ENCODE results near the gene ABO.
"Not testable (repeated sequence)": the region's sequence is repeated elsewhere in the genome, so short reads cannot be mapped to it uniquely, and the experiment has no call there.

The ABO gene

GRCh38 chr9:133261753-133262120, 13.3 kb downstream of the ABO start:
- ATAC-seq: no peak

DNA sequence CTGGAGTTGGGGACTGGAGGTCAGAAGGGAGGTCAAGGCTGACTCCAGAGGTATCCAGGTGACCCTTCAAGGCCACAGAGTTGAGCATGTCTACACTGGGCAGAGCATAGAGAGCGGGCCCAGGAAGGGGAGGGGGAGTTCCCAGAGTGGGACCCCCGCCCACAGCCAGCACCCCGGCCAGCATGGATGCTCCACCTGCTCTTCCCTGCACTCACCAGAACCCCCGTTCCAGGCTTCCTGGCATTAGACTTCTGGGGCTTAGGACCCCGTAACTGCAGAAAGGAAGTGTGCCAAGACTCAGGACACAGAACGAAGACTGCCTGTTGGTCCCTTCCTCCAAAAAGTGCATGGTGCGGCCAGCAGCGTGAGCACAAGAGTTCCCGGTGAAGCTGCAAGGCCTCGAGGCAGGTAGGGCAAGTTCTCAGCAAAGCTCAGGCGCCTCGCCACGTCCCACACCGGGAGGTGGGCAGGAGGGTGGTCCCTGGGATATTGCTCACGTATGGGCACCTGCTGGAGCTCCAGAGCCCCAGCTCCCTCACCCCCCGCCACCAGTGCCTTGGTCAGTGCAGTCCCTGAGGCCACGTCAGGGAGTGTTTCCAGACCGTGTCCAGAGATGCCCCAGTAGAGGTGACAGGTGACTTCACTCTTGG, 13.8 kb downstream of the ABO start:
- no peak for ATAC-seq

DNA sequence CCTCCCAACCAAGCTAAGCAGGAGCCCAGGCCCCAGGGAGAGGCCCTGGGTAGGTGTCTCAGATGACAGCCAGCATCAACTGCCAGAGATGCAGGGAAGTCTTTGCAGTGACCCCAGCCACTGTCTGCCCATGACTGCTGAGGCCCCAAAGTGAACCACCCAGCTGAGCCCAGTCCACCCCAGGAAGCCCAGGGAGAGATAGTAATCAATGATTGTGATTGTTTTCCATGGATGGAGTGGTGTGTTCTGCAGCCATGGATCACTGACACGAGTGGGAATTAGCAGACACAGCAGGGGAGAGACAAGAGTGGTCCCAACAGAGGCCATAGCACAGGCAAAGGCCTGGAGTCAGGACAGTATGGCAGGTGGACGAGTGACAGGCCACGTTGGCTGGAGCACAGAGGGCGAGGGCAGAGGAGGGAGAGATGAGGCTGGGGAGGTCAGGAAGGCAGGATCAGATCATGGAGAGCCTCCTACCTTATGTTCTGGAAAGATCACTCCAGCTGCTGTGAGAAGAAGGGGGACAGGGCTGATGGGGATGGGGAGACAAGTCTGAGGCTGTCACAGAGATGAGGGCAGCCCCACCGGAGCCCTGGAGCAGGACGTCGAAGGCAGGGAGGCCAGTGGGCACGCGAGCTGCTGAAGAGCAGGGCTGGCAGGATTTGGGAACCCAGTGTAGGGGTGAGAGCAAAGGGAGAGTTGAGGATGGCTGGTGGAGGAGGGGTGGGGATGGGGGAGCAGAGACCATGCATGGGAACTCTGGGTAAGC, 14.5 kb downstream of the ABO start:
- no peak for ATAC-seq

GRCh38 chr9:133258061-133259015, 16.7 kb downstream of the ABO start:
- no peak for ATAC-seq

DNA sequence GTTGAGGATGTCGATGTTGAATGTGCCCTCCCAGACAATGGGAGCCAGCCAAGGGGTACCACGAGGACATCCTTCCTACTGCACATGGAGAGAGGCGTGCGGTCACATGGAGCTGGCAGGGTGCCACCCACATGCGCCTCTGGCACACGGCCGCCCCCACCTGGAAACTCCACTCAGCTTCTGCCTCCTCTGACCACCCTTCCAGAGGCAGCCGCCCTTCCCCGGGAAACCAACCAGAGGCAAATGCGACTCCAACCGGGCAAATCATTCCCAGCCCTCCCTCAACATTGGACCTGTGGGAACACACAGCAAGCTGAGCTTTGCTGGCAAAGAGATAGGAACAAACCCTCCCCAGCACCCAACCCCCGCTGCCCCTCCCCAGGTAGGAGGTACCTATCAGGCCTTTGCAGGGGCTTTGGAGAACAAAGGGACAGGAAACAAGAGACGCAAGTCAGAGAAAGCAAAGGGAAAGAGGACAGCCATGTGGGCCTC, 17.5 kb downstream of the ABO start:
- no peak for ATAC-seq

GRCh38 chr9:133256686-133257091, 18.3 kb downstream of the ABO start:
- no peak for ATAC-seq

GRCh38 chr9:133256136-133256461, 18.9 kb downstream of the ABO start:
- ATAC-seq: no peak

DNA sequence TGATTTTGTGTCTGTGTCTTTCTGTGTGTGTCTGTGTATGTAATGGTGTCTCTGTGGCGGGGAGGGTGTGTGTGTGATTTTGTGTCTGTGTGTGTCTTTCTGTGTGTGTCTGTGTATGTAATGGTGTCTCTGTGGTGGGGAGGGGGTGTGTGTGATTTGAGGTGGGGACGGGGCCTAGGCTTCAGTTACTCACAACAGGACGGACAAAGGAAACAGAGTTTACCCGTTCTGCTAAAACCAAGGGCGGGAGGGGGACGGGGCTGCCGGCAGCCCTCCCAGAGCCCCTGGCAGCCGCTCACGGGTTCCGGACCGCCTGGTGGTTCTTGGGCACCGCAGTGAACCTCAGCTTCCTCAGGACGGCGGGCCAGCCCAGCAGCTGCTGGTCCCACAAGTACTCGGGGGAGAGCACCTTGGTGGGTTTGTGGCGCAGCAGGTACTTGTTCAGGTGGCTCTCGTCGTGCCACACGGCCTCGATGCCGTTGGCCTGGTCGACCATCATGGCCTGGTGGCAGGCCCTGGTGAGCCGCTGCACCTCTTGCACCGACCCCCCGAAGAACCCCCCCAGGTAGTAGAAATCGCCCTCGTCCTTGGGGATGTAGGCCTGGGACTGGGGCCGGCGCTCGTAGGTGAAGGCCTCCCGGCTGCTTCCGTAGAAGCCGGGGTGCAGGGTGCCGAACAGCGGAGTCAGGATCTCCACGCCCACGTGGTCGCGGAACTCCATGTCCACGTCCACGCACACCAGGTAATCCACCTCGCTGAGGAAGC, 19.4 kb downstream of the ABO start:
- no peak for ATAC-seq

DNA sequence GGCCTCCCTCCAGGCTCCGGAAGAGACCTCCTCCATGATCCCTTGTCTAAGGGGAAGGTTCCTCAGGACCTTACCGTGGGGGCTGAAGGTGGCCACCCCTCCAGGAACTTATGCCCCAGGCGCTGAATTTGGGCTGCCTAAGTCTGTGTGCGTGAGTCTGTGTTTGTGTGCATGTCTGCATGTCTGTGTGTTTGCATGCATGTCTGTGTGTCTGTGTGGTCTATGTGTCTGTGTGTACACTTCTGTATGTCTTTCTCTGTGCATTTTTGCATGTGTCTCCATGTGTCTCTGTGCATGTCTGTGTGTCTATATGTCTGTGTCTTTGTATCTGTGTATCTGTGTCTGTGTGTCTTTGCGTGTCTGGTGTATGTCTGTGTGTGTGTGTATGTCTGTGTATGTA, 20.5 kb downstream of the ABO start:
- ATAC-seq: no peak

GRCh38 chr9:133253268-133253667, 21.7 kb downstream of the ABO start:
- ATAC-seq: no peak

DNA sequence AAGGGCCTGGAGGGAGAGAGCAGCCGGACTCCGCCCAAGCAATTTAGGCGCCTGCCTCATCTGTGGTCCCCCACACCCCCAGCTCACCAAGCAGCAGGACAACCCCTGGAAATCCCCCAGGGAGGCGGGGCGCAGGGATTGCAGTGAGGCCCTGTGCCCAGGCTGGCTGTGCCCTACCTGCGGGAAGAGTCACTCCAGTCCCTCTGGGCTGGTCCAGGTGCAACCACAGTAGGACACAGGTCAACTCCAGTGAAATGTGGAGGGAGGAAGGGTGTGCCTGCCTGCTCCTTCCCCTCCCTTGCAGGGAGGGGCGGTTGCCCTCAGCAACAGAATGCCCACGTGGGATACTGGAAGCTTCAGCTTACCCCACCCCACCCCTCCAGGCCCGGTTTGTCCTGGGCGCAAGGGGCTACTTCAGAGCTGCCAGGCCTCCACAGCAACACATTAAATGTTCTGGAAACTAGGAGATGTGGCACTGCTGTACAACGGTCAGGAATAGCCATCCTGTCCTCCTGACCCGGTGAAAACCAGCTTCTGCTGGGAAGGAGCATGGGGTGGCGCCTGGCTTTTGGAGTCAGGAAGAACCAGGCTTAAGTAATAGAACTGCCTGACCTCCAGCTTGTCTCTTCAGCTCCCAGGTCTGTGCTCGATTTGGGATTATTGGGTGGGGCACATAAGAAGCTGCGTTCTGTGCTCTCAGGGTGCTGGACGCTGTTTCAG, 22.5 kb downstream of the ABO start:
- ATAC-seq: no peak

- no peak for ATAC-seq
These were observed 23.2 kb downstream of the ABO start for GRCh38 chr9:133251773-133252172.

DNA sequence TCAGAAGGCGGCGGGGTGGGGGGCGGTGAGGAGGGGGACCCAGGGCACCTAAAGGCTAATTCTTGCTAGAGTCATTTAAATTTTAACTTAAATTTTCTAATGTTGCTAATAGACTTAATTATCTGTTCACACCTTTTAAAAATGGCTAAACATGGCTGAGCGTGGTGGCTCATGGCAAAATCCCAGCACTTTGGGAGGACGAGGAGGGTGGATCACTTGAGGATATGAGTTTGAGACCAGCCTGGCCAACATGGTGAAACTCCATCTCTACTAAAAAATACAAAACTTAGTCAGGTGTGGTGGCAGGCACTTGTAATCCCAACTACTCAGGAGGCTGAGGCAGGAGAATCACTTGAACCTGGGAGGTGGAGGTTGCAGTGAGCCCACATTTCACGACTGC, 23.8 kb downstream of the ABO start:
- not testable (repeated sequence) for ATAC-seq

- ATAC-seq: no peak
These were observed 24.2 kb downstream of the ABO start for GRCh38 chr9:133250741-133251170.

DNA sequence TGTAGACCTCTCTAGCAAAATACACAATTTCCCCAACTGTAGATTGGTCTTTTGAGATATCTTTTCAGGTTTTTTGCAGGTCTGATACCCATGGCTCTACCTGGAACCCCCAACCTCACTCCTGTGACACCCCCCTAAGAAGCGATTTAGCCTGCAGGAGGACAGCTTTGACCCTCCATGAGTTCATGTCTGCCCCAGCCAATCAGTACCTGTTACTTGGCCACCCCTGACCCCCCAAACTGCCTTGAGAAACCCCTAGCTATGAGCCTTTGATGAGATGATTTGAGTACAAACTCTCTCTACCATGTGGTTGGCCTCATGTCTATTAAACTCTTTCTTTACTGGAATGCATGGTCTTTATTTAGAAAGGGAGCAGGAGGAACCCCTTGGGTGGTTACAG, 25.7 kb downstream of the ABO start:
- ATAC-seq: no peak

GRCh38 chr9:133248726-133249295, 26.2 kb downstream of the ABO start:
- no peak for ATAC-seq

GRCh38 chr9:133247632-133248031, 27.4 kb downstream of the ABO start:
- no peak for ATAC-seq

- no peak for ATAC-seq
These were observed 28.0 kb downstream of the ABO start for GRCh38 chr9:133246991-133247390.

DNA sequence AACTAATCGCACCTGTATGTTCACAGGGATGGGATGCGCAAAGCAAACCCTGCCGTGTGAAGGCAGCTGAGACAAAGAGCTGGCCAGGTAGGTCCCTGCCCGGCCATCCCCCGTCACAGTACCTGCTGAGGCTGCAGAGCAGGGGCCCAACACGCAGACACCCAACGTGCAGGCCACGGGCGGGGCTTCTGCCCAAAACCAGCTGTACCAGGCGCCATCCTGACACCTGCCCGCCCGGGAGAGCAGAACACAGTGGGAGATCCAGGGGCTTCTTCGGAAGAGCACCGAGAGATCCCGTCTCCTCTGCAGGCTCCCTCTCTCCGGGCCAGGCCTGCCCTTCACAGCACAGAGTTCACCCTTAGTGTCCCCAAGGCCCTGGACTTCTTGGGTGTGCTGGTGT, 28.4 kb downstream of the ABO start:
- no peak for ATAC-seq

DNA sequence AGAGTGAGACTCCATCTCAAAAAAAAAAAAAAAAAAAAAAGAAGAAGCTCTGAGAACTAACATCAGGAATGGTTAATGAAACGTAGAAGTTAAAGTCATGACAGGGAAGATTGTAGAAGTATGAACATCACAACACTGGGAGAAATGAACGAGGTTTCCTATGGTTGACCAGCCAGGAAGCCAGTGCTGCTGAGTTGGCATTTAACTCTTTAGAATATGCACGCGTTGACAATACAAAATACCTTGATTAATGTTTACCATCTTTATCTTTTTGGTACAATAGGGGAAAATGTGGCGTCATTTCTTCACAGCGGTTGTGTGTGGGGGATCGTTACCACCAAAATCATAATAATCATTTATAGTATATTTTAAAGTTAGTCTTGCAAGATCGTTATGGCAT, 32.0 kb downstream of the ABO start:
- no peak for ATAC-seq

DNA sequence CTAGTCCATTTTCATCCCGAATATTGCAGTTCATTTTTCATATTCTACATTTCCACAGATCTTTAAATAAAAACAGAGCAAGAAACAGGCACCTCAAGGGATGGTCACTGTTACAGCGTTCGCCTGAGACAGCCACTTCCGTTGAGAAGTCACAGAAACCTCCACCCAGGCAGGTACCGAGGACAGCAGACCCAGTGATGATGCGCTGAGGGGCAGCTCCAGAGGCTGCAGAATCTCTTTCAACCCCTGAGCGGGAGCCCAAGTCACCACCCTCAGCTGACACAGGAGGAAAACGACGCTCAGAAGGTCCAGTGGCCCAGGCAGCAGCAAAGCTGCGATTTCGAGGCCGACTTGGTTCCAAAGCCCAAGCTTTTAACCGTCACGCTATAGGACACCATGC, 32.8 kb downstream of the ABO start:
- no peak for ATAC-seq

Data from activated CD4-positive, CD25-positive, alpha-beta regulatory T cell treated with anti-CD3 and anti-CD28 coated beads, Interleukin-2, amount 50 U/mL, for 24 hours (primary cell).